Neural crest cell (in vitro differentiated cells): Measurements from ENCODE around the gene SPAG16. TPM values are rescaled to one million over a fixed set of nuclear protein-coding genes. Genes with fewer than 3 reads are reported as not detected.

Source experiments
- DNase-seq: peaks from one replicate; pipeline ENCODE4 v3.0.0; 2021; ENCODE audit warnings: low read depth, mixed read lengths, low spot score
- H3K27ac Mint-ChIP-seq: one replicate; pipeline ENCODE4 v1.8.0; 2021; ENCODE audit warnings: mild to moderate bottlenecking, mixed read lengths; ENCODE audit not compliant: unreplicated experiment
- H3K27me3 Mint-ChIP-seq: 2 replicates; pipeline ENCODE4 v1.8.0; 2021; ENCODE audit warnings: low read depth, mild to moderate bottlenecking, mixed read lengths
- H3K36me3 Mint-ChIP-seq: 2 replicates; pipeline ENCODE4 v1.8.0; 2021; ENCODE audit warnings: low read depth, mild to moderate bottlenecking, mixed read lengths
- H3K4me1 Mint-ChIP-seq: 2 replicates; pipeline ENCODE4 v1.8.0; 2021; ENCODE audit warnings: mixed read lengths
- H3K4me3 Mint-ChIP-seq: one replicate; pipeline ENCODE4 v1.8.0; 2021; ENCODE audit warnings: mild to moderate bottlenecking, mixed read lengths
- H3K9me3 Mint-ChIP-seq: 2 replicates; pipeline ENCODE4 v1.8.0; 2021; ENCODE audit warnings: mixed read lengths
- total RNA-seq: library from RNA; stranded (reverse); gene quantifications from 2 replicates; pipeline ENCODE4 v1.2.1, GENCODE V29; 2021
- TF ChIP-seq, protein P1 (sequence below): fragments of 200-600 bp; sonication (generic); conservative IDR thresholded peaks from 2 replicates; pipeline ENCODE4 v1.5.0; 2021; ENCODE audit warnings: antibody characterized with exemption, mild to moderate bottlenecking

Gene SPAG16
- total RNA-seq, 1 donor from 2014 or later, result 29.0 TPM

DNA sequence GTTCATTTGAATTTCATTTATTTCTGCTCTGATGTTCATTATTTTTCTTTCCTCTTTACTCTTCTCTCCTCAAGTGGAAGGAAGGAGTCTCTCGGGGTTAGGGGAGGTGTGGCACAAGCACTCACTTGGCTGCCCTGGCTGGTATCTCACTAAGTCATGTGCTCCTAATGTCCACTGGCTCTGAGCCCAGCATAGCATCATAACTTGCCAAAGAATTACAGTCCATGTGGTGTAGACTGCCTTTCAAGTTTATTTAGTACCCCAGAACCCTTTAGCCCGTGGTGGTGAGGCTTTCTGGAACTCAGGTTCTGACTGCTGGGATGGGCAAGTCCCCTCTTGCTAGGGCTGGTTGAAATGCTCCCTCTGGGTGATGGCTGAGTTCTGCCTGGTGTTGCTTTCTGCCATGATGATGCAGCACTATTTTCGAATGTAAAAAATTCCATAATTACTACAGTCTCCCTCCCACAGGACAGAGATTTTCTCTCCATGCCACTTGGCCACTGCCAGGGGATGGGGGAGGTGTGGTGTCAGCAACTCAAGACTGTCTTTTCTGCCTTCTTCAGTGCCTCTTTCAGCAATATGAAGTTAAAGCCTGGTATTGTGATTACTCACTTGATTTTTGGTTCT, 22.2 kb downstream of the SPAG16 start:
- Mint-ChIP-seq H3K27ac (no peak overlapping the region), H3K4me1 (no peaks in the 10 kb centered on the region), H3K36me3 (peaks cover 59% of the 10 kb centered on the region), H3K27me3 (no peaks in the 10 kb centered on the region), H3K9me3 (peaks cover 15% of the 10 kb centered on the region), H3K4me3 (no peak overlapping the region)
- no peak for DNase-seq
- TF ChIP-seq, protein P1, sequence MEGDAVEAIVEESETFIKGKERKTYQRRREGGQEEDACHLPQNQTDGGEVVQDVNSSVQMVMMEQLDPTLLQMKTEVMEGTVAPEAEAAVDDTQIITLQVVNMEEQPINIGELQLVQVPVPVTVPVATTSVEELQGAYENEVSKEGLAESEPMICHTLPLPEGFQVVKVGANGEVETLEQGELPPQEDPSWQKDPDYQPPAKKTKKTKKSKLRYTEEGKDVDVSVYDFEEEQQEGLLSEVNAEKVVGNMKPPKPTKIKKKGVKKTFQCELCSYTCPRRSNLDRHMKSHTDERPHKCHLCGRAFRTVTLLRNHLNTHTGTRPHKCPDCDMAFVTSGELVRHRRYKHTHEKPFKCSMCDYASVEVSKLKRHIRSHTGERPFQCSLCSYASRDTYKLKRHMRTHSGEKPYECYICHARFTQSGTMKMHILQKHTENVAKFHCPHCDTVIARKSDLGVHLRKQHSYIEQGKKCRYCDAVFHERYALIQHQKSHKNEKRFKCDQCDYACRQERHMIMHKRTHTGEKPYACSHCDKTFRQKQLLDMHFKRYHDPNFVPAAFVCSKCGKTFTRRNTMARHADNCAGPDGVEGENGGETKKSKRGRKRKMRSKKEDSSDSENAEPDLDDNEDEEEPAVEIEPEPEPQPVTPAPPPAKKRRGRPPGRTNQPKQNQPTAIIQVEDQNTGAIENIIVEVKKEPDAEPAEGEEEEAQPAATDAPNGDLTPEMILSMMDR, result no peak

- no peak overlapping the region for H3K27ac Mint-ChIP-seq
- TF ChIP-seq, protein P1, result no peak
- H3K36me3 Mint-ChIP-seq, result peaks cover 8% of the 10 kb centered on the region
- H3K4me1 Mint-ChIP-seq, result peaks cover 4% of the 10 kb centered on the region
- H3K9me3 Mint-ChIP-seq, result no peaks in the 10 kb centered on the region
- H3K27me3 Mint-ChIP-seq, result no peaks in the 10 kb centered on the region
- no peak overlapping the region for H3K4me3 Mint-ChIP-seq
- no peak for DNase-seq
These were observed 31.1 kb downstream of the SPAG16 start for GRCh38 chr2:213315168-213315876.

GRCh38 chr2:213316001-213316735, 31.9 kb downstream of the SPAG16 start:
- Mint-ChIP-seq H3K4me3 (no peak overlapping the region), H3K27ac (peak overlapping the region; percentile 1), H3K36me3 (peaks cover 10% of the 10 kb centered on the region), H3K27me3 (no peaks in the 10 kb centered on the region), H3K4me1 (peaks cover 4% of the 10 kb centered on the region), H3K9me3 (no peaks in the 10 kb centered on the region)
- DNase-seq, result no peak
- TF ChIP-seq, protein P1, result no peak

DNA sequence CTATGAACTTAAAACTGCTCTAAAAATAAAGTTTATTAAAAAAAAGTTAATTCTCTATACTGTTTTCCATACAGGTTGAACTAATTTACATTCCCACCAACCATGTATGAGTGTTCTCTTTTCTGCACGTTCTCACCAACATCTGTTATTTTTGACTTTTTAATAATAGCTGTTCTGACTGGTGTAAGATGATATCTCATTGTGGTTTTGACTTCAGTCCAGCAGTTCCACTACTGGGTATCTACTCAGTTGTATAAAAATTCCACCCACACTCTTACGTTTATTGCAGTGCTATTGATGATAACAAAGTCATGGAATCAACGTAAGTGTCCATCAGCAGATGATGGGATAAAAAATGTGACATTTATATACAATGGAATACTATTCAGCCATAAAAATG, 33.7 kb downstream of the SPAG16 start:
- no peaks in the 10 kb centered on the region for H3K27me3 Mint-ChIP-seq
- DNase-seq, result no peak
- no peak overlapping the region for H3K4me3 Mint-ChIP-seq
- H3K27ac Mint-ChIP-seq, result no peak overlapping the region
- TF ChIP-seq, protein P1, result no peak
- peaks cover 15% of the 10 kb centered on the region for H3K36me3 Mint-ChIP-seq
- H3K4me1 Mint-ChIP-seq, result peaks cover 4% of the 10 kb centered on the region
- H3K9me3 Mint-ChIP-seq, result peaks cover 2% of the 10 kb centered on the region

DNA sequence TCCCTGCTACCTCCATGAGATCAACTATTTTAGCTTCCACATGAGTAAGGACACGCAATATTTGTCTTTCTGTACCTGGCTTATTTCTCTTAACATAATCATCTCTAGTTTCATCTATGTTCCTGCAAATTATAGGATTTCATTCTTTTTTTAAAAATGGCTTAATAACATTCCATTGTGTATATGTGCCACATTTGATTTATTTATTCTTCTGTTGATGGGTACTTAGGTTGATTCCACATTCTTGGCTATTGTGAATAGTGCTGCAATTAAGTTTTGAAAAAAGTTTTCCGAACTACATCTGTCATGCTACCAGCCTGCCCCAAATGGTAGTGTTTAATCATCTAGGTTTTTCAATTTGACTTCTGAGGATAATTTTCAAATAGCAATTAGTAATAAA, 36.3 kb downstream of the SPAG16 start:
- Mint-ChIP-seq H3K4me3 (no peak overlapping the region), H3K27me3 (no peaks in the 10 kb centered on the region), H3K27ac (no peak overlapping the region), H3K36me3 (peaks cover 32% of the 10 kb centered on the region), H3K4me1 (no peaks in the 10 kb centered on the region), H3K9me3 (peaks cover 8% of the 10 kb centered on the region)
- TF ChIP-seq, protein P1, result no peak
- no peak for DNase-seq
